Tibial nerve (tissue), 4 donors: ENCODE results near the gene PLEKHA7. TPM values are rescaled to one million over a fixed set of nuclear protein-coding genes. Genes with fewer than 3 reads are reported as not detected.

ENCODE experiments used
- DNase-seq, 2 donors: peaks; one replicate each; pipeline ENCODE4 v3.0.0-alpha.2; 2019; ENCODE audit warnings: low spot score in 2 of 2
- H3K27ac ChIP-seq, 4 donors: fragments of 200-600 bp; sonication (generic) in 3 of 4; one replicate each; pipeline ENCODE4 v1.5.1; 2017 to 2019; ENCODE audit warnings: mild to moderate bottlenecking in 1 of 4
- H3K27me3 ChIP-seq, 2 donors: fragments of 200-600 bp; sonication (generic) in 1 of 2; one replicate each; pipeline versions ENCODE4 v1.5.1 to v1.6.0; 2017 to 2019
- H3K36me3 ChIP-seq, 3 donors: fragments of 200-600 bp; sonication (generic); one replicate each; pipeline ENCODE4 v1.5.1; 2018 to 2019
- H3K4me1 ChIP-seq, 4 donors: fragments of 200-600 bp; sonication (generic) in 3 of 4; one replicate each; pipeline ENCODE4 v1.5.1; 2017 to 2019
- H3K4me3 ChIP-seq, 4 donors: fragments of 200-600 bp; sonication (generic) in 3 of 4; one replicate each; pipeline ENCODE4 v1.5.1; 2017 to 2019; ENCODE audit warnings: mild to moderate bottlenecking in 1 of 4, moderate library complexity in 1 of 4
- H3K9me3 ChIP-seq, 4 donors: fragments of 200-600 bp; sonication (generic) in 3 of 4; one replicate each; pipeline ENCODE4 v1.5.1; 2017 to 2019
- EP300 ChIP-seq, 2 donors: sonication (generic); formaldehyde crosslinking; IDR thresholded peaks; one replicate each; pipeline ENCODE4 v1.6.1; 2017; ENCODE audit warnings: antibody characterized with exemption in 2 of 2, mild to moderate bottlenecking in 1 of 2
- POLR2A ChIP-seq, 2 donors: fragments of 450-650 bp; IDR thresholded peaks; one replicate each; pipeline ENCODE4 v1.6.1; 2017; ENCODE audit warnings: antibody characterized with exemption in 2 of 2, mild to moderate bottlenecking in 2 of 2, moderate library complexity in 2 of 2
- WGBS, 2 donors: methylation state at CpG; one replicate each; pipeline ENCODE4 v1.1.5; 2018; 5-methylcytosine and 5-hydroxymethylcytosine counted together
- total RNA-seq, 4 donors: library from RNA; depleted of rRNA; stranded (reverse); fragments of >200 nt; gene quantifications; one replicate each; pipeline ENCODE4 v1.1.0, GENCODE V29; 2016
- TF ChIP-seq, protein P1 (sequence below), 5 experiments: fragments of 200-600 bp in 3 of 5; fragments of 450-650 bp in 2 of 5; sonication (generic) in 3 of 5; IDR thresholded peaks; one replicate each; pipeline ENCODE4 v1.5.1; 2016 to 2019; ENCODE audit warnings: antibody characterized with exemption in 5 of 5, mild to moderate bottlenecking in 3 of 5, moderate library complexity in 2 of 5

Gene PLEKHA7
- total RNA-seq, 4 donors from 2014 or later, result 41.6 to 56.7 (median 50.1) TPM

DNA sequence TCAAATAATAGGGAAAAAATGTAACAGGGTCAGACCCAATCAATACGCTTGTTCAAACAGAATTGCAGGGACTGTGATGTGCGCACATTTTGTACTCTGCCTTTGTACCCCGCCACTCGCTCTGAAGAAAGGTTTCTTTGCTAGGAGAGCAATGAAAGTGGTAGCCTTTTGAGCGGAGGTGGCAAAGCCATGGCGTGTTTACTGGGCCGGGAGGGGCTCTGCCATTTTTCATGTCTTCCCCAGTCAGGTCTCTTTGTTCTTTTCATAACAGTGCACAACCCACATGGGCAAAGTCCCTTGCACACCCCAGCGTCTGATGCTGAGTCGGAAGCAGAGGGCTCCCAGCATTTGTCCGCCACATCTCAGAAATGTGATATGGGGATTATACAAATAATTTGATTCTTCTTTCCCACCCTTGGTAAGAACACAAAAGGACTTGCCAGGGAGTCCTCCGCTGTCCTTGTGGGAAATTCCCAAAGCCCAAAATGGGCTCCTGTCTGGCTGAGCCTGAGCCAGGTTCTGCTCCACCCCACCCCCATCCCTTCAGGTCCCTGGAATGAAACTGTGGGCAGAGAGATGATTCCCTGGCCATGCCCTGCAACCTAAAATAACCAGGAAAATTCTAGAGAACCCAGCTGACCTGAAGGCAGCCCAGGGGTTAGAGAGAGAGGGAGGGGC, 239.1 kb downstream of the PLEKHA7 start:
- WGBS, 2 donors, result 83 to 92% methylated on average over 11 of the region's 11 CpGs
- TF ChIP-seq POLR2A (IDR thresholded peaks at IDR 0.05) (no peak), EP300 (IDR thresholded peaks at IDR 0.05) (no peak)
- TF ChIP-seq, protein P1, sequence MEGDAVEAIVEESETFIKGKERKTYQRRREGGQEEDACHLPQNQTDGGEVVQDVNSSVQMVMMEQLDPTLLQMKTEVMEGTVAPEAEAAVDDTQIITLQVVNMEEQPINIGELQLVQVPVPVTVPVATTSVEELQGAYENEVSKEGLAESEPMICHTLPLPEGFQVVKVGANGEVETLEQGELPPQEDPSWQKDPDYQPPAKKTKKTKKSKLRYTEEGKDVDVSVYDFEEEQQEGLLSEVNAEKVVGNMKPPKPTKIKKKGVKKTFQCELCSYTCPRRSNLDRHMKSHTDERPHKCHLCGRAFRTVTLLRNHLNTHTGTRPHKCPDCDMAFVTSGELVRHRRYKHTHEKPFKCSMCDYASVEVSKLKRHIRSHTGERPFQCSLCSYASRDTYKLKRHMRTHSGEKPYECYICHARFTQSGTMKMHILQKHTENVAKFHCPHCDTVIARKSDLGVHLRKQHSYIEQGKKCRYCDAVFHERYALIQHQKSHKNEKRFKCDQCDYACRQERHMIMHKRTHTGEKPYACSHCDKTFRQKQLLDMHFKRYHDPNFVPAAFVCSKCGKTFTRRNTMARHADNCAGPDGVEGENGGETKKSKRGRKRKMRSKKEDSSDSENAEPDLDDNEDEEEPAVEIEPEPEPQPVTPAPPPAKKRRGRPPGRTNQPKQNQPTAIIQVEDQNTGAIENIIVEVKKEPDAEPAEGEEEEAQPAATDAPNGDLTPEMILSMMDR (IDR thresholded peaks at IDR 0.05), result no peak
- Histone ChIP-seq H3K27ac (no peak overlapping the region), H3K4me1 (peaks cover 0 to 9% (median 0%) of the 10 kb centered on the region in 4 donors), H3K36me3 (peaks cover 0 to 29% (median 0%) of the 10 kb centered on the region in 3 donors), H3K27me3 (no peaks in the 10 kb centered on the region), H3K9me3 (no peaks in the 10 kb centered on the region), H3K4me3 (no peak overlapping the region)
- DNase-seq, result no peak

DNA sequence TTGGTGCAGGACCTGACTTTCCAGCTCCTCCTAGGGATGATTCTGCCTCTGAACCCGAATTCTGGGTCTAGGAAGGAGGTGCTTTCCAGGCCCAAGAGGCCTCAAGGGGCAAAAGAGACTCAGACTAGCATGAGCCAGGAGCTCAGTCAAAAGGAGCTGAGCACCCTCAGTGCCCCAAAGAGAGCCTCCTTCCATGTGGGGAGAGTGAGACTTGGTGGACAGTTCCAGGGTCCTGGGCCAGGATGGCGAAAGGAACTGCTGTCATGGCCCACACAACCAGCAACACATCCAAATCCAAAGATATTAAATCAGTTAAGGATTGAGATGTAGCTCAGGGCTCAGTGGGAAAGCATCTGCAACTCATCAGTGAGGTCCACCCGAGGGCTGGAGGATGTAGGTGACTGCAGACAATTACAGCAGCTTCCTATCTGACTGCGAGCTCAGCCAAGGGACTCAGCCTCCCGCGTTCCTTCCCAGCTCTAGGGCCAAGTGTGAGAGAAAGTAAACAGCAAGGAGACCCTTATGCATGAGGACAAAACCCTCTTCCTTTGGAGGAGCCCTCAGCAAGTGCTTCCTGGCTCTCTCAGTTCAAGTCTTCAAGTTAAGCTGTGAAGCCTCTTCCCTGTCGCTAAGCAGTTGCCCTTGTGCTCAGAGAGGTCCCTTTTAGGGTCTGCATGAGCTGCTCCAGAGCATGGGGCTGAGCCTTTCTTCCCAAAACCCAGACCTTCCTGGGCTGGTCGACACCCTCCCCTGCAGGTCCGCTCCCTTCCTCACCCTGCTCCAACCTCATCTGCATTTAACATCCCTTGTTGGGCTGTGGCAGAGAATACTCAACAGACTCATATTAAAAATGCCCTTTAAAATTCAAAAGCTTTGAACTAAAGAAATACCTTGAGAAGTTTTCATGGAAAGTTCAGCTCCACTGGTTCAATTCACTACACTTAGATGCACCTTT, 240.0 kb downstream of the PLEKHA7 start:
- Histone ChIP-seq H3K27ac (no peak overlapping the region), H3K27me3 (no peaks in the 10 kb centered on the region), H3K36me3 (peaks cover 0 to 27% (median 0%) of the 10 kb centered on the region in 3 donors), H3K4me1 (peaks cover 0 to 9% (median 0%) of the 10 kb centered on the region in 4 donors), H3K9me3 (no peaks in the 10 kb centered on the region), H3K4me3 (no peak overlapping the region)
- no peak for DNase-seq
- TF ChIP-seq POLR2A (IDR thresholded peaks at IDR 0.05) (no peak), EP300 (IDR thresholded peaks at IDR 0.05) (no peak)
- TF ChIP-seq, protein P1 (IDR thresholded peaks at IDR 0.05), result no peak
- 56 to 57% methylated on average over 8 to 9 of the region's 9 CpGs for WGBS, 2 donors

DNA sequence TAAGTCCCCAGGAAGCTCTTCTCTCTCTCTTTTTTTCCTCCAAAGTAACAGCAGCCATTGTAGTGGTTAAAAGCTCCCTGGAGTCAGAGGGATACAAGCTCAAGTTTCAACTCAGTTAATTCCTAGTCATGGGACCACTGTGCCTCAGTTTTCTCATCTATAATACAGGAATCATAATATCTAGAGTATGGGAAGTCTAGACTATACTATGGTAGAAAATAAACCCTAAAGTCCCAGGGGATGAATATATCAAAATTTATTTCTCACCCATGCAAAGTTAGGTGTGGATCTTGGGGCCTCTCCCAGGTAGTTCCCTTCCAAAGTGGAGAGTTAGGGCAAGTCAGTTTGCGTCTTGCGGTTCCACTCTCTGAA, 242.1 kb downstream of the PLEKHA7 start:
- H3K9me3 ChIP-seq, result no peaks in the 10 kb centered on the region
- peaks cover 0 to 11% (median 0%) of the 10 kb centered on the region in 3 donors for H3K36me3 ChIP-seq
- TF ChIP-seq, protein P1 (IDR thresholded peaks at IDR 0.05), result no peak
- TF ChIP-seq POLR2A (IDR thresholded peaks at IDR 0.05), result no peak
- TF ChIP-seq EP300 (IDR thresholded peaks at IDR 0.05), result no peak
- no peaks in the 10 kb centered on the region for H3K27me3 ChIP-seq
- no peak overlapping the region for H3K4me3 ChIP-seq
- H3K4me1 ChIP-seq, result peaks cover 0 to 8% (median 0%) of the 10 kb centered on the region in 4 donors
- DNase-seq, result no peak
- H3K27ac ChIP-seq, result no peak overlapping the region
- 92 to 100% methylated on average over 2 of the region's 2 CpGs for WGBS, 2 donors

DNA sequence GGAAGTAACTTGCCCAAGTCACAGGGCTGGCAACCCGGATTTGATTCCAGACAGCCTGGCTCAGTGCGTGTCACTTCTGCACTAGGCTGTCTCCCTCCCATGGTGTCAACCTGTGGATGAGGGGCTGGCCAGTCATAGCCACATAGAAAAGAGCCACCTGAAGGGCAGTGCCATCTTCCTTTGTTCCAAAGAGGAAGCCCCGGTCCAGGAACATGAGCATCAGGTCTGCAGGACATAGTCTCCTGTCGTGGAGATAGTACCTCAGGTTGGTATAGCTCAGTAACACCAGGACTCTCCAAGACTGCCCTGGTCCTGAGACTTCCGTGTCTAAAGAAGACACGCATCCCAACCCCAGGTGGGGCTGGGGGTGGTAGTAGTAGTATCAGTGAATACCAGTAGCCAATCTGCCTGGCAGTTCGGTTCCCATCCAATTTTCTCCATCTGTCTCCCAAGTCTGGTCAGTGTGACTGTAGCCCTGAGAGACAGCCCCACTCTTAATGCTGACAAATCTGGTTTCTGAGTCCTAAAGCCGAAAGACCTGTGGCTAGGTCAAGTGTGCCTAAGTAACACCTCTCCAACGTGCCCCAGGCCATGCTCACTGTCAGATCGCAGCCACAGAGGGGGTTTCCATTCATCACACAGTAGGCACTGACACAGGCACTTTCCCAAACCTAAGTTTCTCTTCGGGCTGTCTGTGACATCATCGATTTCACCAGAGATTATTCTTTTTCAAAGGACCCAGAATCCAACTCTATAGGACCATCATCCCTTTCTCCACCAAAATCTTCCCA, 242.7 kb downstream of the PLEKHA7 start:
- Histone ChIP-seq H3K27ac (no peak overlapping the region), H3K4me1 (peaks cover 0 to 2% (median 0%) of the 10 kb centered on the region in 4 donors), H3K9me3 (no peaks in the 10 kb centered on the region), H3K4me3 (no peak overlapping the region), H3K27me3 (no peaks in the 10 kb centered on the region), H3K36me3 (peaks cover 0 to 5% (median 0%) of the 10 kb centered on the region in 3 donors)
- no peak for DNase-seq
- WGBS, 2 donors, result 91 to 92% methylated on average over 12 of the region's 12 CpGs
- TF ChIP-seq POLR2A (IDR thresholded peaks at IDR 0.05) (no peak), EP300 (IDR thresholded peaks at IDR 0.05) (no peak)
- TF ChIP-seq, protein P1 (IDR thresholded peaks at IDR 0.05), result no peak
